Liver (tissue), 9 donors: ENCODE measurements around the gene CIBAR2. TPM values are rescaled to one million over a fixed set of nuclear protein-coding genes. Genes with fewer than 3 reads are reported as not detected.

Experiments used
- DNase-seq: peaks from one replicate; pipeline ENCODE4 v3.0.0-alpha.2; 2017; ENCODE audit warnings: low spot score
- H3K27ac ChIP-seq, 2 donors: one replicate each; pipeline ENCODE4 v1.7.0; 2013; ENCODE audit warnings: inconsistent platforms in 2 of 2, low read length in 2 of 2, control low read depth in 1 of 2, low read depth in 1 of 2, mild to moderate bottlenecking in 1 of 2
- H3K27me3 ChIP-seq, 4 donors: one replicate each; pipeline versions ENCODE4 v1.6.1 to v1.7.0; 2013; ENCODE audit warnings: low read length in 3 of 4, inconsistent platforms in 1 of 4, mild to moderate bottlenecking in 1 of 4, moderate library complexity in 1 of 4; ENCODE audit not compliant: control insufficient read depth in 4 of 4, insufficient read depth in 4 of 4
- H3K36me3 ChIP-seq, 4 donors: one replicate each; pipeline versions ENCODE4 v1.6.1 to v1.7.0; 2013; ENCODE audit warnings: low read length in 3 of 4, mild to moderate bottlenecking in 3 of 4, low read depth in 1 of 4, moderate library complexity in 1 of 4; ENCODE audit not compliant: control insufficient read depth in 4 of 4, insufficient read depth in 3 of 4
- H3K4me1 ChIP-seq, 4 donors: one replicate each; pipeline versions ENCODE4 v1.6.1 to v1.7.0; 2013; ENCODE audit warnings: low read length in 3 of 4, mild to moderate bottlenecking in 3 of 4, moderate library complexity in 1 of 4; ENCODE audit not compliant: control insufficient read depth in 4 of 4, insufficient read depth in 4 of 4
- H3K4me3 ChIP-seq, 3 donors: one replicate each; pipeline versions ENCODE4 v1.6.1 to v1.7.0; 2013; ENCODE audit warnings: low read length in 3 of 3, control low read depth in 1 of 3, low read depth in 1 of 3, mild to moderate bottlenecking in 1 of 3
- H3K9ac ChIP-seq, 2 donors: one replicate each; pipeline ENCODE4 v1.7.0; 2013; ENCODE audit warnings: low read length in 2 of 2, mild to moderate bottlenecking in 2 of 2, moderate library complexity in 2 of 2, control low read depth in 1 of 2, low read depth in 1 of 2
- H3K9me3 ChIP-seq, 4 donors: one replicate each; pipeline versions ENCODE4 v1.6.1 to v1.7.0; 2013; ENCODE audit warnings: low read length in 3 of 4; ENCODE audit not compliant: control insufficient read depth in 4 of 4
- EGR1 ChIP-seq, 2 donors: IDR thresholded peaks; 2 replicates each; pipeline ENCODE4 v1.6.1; 2016 to 2018; ENCODE audit warnings: antibody characterized with exemption in 2 of 2, low read depth in 2 of 2
- FOXA1 ChIP-seq: IDR thresholded peaks from 2 replicates; pipeline ENCODE4 v1.6.1; 2016; ENCODE audit warnings: antibody characterized with exemption
- FOXA2 ChIP-seq: IDR thresholded peaks from 2 replicates; pipeline ENCODE4 v1.6.1; 2016; ENCODE audit warnings: antibody characterized with exemption
- GABPA ChIP-seq, 2 donors: IDR thresholded peaks in 1 of 2; conservative IDR thresholded peaks in 1 of 2; 2 replicates each; pipeline ENCODE4 v1.6.1; 2016; ENCODE audit warnings: antibody characterized with exemption in 2 of 2, mild to moderate bottlenecking in 1 of 2, moderate library complexity in 1 of 2
- HNF4A ChIP-seq, 2 donors: conservative IDR thresholded peaks; 2 replicates each; pipeline ENCODE4 v1.6.1; 2016; ENCODE audit warnings: antibody characterized with exemption in 2 of 2, mild to moderate bottlenecking in 2 of 2
- HNF4G ChIP-seq: IDR thresholded peaks from 2 replicates; pipeline ENCODE4 v1.6.1; 2016; ENCODE audit warnings: antibody characterized with exemption
- JUND ChIP-seq, 2 donors: IDR thresholded peaks; 2 replicates each; pipeline ENCODE4 v1.6.1; 2016; ENCODE audit warnings: antibody characterized with exemption in 2 of 2
- NR2F2 ChIP-seq: IDR thresholded peaks from 2 replicates; pipeline ENCODE4 v1.6.1; 2016; ENCODE audit warnings: antibody characterized with exemption
- RAD21 ChIP-seq, 2 donors: IDR thresholded peaks; 2 replicates each; pipeline ENCODE4 v1.6.1; 2016; ENCODE audit warnings: antibody characterized with exemption in 2 of 2, mild to moderate bottlenecking in 2 of 2
- REST ChIP-seq: IDR thresholded peaks from 2 replicates; pipeline ENCODE4 v1.6.1; 2016; ENCODE audit warnings: antibody characterized with exemption, mild to moderate bottlenecking
- RXRA ChIP-seq, 2 donors: IDR thresholded peaks; 2 replicates each; pipeline ENCODE4 v1.6.1; 2017 to 2018; ENCODE audit warnings: antibody characterized with exemption in 2 of 2, mild to moderate bottlenecking in 1 of 2
- YY1 ChIP-seq: IDR thresholded peaks from 2 replicates; pipeline ENCODE4 v1.6.1; 2016; ENCODE audit warnings: antibody characterized with exemption, mild to moderate bottlenecking
- ZBTB33 ChIP-seq: IDR thresholded peaks from 2 replicates; pipeline ENCODE4 v1.6.1; 2016; ENCODE audit warnings: antibody characterized with exemption
- WGBS: extraction: QIAGEN DNeasy Blood & Tissue Kit; methylation state at CpG from one replicate; pipeline ENCODE4 v1.1.7; 2013; 5-methylcytosine and 5-hydroxymethylcytosine counted together
- polyA plus RNA-seq, 2 donors: library from polyadenylated mRNA; stranded (reverse) in 1 of 2; unstranded in 1 of 2; fragments of 200-250 nt in 1 of 2; fragments of >200 nt in 1 of 2; fragmentation: Nextera tagmentation in 1 of 2; extraction: Ambion mirVana in 1 of 2; gene quantifications; one replicate each; pipeline versions ENCODE4 v1.2.1 to v1.2.3, GENCODE V29; 2013 to 2015
- total RNA-seq, 2 donors: library from RNA; depleted of rRNA; stranded (reverse); fragments of >200 nt; gene quantifications; one replicate each; pipeline ENCODE4 v1.2.3, GENCODE V29; 2014
- TF ChIP-seq, protein P1 (sequence below): IDR thresholded peaks from 2 replicates; pipeline ENCODE4 v1.6.1; 2016; ENCODE audit warnings: antibody characterized with exemption
- TF ChIP-seq, protein P2 (sequence below): IDR thresholded peaks from 2 replicates; pipeline ENCODE4 v1.6.1; 2016; ENCODE audit warnings: antibody characterized with exemption
- donor health status: healthy.
- donor health status: healthy.
- donor health status: healthy.
- donor health status: healthy.
- donor health status: healthy.

CIBAR2 gene
- total and polyA plus RNA-seq, 4 donors, result not detected

- DNase-seq, result no peak
- H3K4me3 ChIP-seq, result no peak overlapping the region
- 83% methylated on average over 12 of the region's 12 CpGs for WGBS
- H3K4me1 ChIP-seq, result peaks cover 0 to 20% (median 10%) of the 10 kb centered on the region in 4 donors
- no peaks in the 10 kb centered on the region for H3K27me3 ChIP-seq
- H3K9ac ChIP-seq, result no peak overlapping the region
- H3K36me3 ChIP-seq, result no peaks in the 10 kb centered on the region
- peak overlapping the region in 1 of 2 donors; percentile 27 for H3K27ac ChIP-seq
- TF ChIP-seq JUND (IDR thresholded peaks at IDR 0.05) (no peak), GABPA (IDR thresholded peaks at IDR 0.05 in 1 of 2, conservative IDR thresholded peaks at IDR 0.05 in 1 of 2) (no peak)
- peaks cover 0 to 5% (median 0%) of the 10 kb centered on the region in 4 donors for H3K9me3 ChIP-seq
Measured at GRCh38 chr16:85138073-85138824, 26.0 kb upstream of the CIBAR2 start.

DNA sequence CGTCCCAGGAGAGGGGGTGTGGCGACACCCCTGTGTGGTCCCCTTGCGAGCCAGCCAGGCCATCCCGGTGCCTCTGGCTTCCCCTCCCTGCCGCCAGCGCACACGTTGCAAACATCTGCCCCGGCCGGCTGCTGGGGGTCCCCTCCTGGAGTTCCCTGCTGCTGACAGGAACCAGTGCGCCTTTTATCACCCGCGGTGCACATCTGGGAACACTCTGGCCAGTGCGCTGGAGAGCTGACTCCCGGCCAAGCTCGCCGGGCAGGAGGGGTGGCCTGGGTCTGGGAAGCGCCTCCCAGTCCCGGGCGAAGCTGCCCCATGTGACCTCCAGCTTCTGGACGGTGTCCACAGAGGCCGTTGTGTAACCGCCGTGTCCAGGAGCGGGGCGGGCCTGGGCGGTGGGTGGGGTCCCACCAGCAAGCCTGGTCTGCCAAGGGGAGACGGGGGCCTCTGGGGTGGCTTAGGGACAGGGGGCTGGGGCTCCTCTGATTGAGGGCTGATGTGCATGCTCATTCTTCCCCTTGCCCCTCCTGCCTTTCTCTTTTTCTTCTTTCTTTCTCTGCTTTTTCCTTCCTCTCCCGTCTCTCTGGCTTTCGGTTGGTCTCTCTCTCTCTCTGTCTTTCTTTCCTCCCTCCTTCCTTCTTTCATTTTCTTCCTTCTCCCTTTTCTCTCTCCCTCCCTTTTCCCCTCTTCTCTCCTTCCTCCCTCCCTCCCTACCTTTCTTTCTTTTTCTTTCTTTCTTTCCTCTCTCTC, 25.2 kb upstream of the CIBAR2 start:
- H3K9me3 ChIP-seq, result peaks cover 0 to 5% (median 0%) of the 10 kb centered on the region in 4 donors
- no peaks in the 10 kb centered on the region for H3K27me3 ChIP-seq
- peak in 1 of 2 donors; percentile 43 for TF ChIP-seq RAD21 (IDR thresholded peaks at IDR 0.05)
- TF ChIP-seq REST, result no peak
- TF ChIP-seq FOXA1, result peak; percentile 8
- TF ChIP-seq HNF4G, result no peak
- peak; percentile 70 for TF ChIP-seq YY1
- TF ChIP-seq RXRA (IDR thresholded peaks at IDR 0.05), result peak; percentile 55 to 60
- peak in 1 of 2 donors; percentile 49 for TF ChIP-seq HNF4A (conservative IDR thresholded peaks at IDR 0.05)
- TF ChIP-seq FOXA2, result no peak
- no peak for TF ChIP-seq ZBTB33
- peak in 1 of 2 donors; percentile 37 for TF ChIP-seq GABPA (IDR thresholded peaks at IDR 0.05 in 1 of 2, conservative IDR thresholded peaks at IDR 0.05 in 1 of 2)
- peak; percentile 74 for TF ChIP-seq NR2F2
- TF ChIP-seq, protein P1, sequence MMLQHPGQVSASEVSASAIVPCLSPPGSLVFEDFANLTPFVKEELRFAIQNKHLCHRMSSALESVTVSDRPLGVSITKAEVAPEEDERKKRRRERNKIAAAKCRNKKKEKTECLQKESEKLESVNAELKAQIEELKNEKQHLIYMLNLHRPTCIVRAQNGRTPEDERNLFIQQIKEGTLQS, result no peak
- TF ChIP-seq, protein P2, sequence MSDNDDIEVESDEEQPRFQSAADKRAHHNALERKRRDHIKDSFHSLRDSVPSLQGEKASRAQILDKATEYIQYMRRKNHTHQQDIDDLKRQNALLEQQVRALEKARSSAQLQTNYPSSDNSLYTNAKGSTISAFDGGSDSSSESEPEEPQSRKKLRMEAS, result no peak
- TF ChIP-seq EGR1 (IDR thresholded peaks at IDR 0.05; ENCODE audit: low read depth in 2 of 2), result no peak
- no peak overlapping the region for H3K9ac ChIP-seq
- no peaks in the 10 kb centered on the region for H3K36me3 ChIP-seq
- peak; percentile 74 for DNase-seq
- H3K4me3 ChIP-seq, result peak overlapping the region; percentile 43 to 54 (median 44)
- 3% methylated on average over 29 of the region's 29 CpGs for WGBS
- peak overlapping the region; percentile 31 to 78 for H3K27ac ChIP-seq
- H3K4me1 ChIP-seq, result peaks cover 0 to 20% (median 10%) of the 10 kb centered on the region in 4 donors
